A673 (cell line): Measurements from ENCODE around the gene MAB21L4. TPM values are rescaled to one million over a fixed set of nuclear protein-coding genes. Genes with fewer than 3 reads are reported as not detected.

Experiments
- BruUV-seq: library from RNA; stranded (reverse); fragments of 400-500 nt; replicated peaks from 2 replicates; lab custom pipeline; 2021; lab: Mats Ljungman, UMichigan
- CTCF ChIA-PET: fragments of 300-600 bp; sonication (Branson Sonifier 250); formaldehyde crosslinking; loops from one replicate; lab custom pipeline; 2022; ENCODE audit warnings: antibody characterized with exemption; lab: Charles Lee
- POLR2A ChIA-PET: fragments of 300-600 bp; sonication (Branson Sonifier 250); formaldehyde crosslinking; loops from one replicate; lab custom pipeline; 2022; ENCODE audit warnings: antibody characterized with exemption; ENCODE audit not compliant: low non-redundant PET; lab: Charles Lee
- DNase-seq: peaks from one replicate; pipeline ENCODE4 v3.0.0-alpha.2; 2015; ENCODE audit warnings: low spot score
- H3K27ac ChIP-seq: fragments of 200-600 bp; sonication (generic); 2 replicates; pipeline ENCODE4 v1.5.1; 2016; ENCODE audit warnings: mixed run types, low read depth, mild to moderate bottlenecking, mixed read lengths, antibody characterized with exemption, low read length; ENCODE audit not compliant: poor library complexity, severe bottlenecking
- H3K27me3 ChIP-seq: fragments of 200-600 bp; sonication (generic); replicated peaks from 2 replicates; pipeline ENCODE4 v1.6.1; 2017; ENCODE audit warnings: mixed run types, low read depth, mild to moderate bottlenecking, mixed read lengths, antibody characterized with exemption, low read length; ENCODE audit not compliant: insufficient read depth, poor library complexity
- H3K36me3 ChIP-seq: fragments of 200-600 bp; sonication (generic); 2 replicates; pipeline ENCODE4 v1.6.1; 2016; ENCODE audit warnings: mixed run types, mild to moderate bottlenecking, mixed read lengths, antibody characterized with exemption, low read length; ENCODE audit not compliant: insufficient read depth, poor library complexity, severe bottlenecking
- H3K4me1 ChIP-seq: fragments of 200-600 bp; sonication (generic); 2 replicates; pipeline ENCODE4 v1.6.1; 2017; ENCODE audit warnings: mixed run types, mild to moderate bottlenecking, mixed read lengths, antibody characterized with exemption, low read length; ENCODE audit not compliant: insufficient read depth, poor library complexity, severe bottlenecking
- H3K4me3 ChIP-seq: fragments of 200-600 bp; sonication (generic); 2 replicates; pipeline ENCODE4 v1.5.1; 2016; ENCODE audit warnings: low read depth, mixed run types, mild to moderate bottlenecking, mixed read lengths, low read length; ENCODE audit not compliant: poor library complexity, severe bottlenecking
- H3K9me3 ChIP-seq: fragments of 200-600 bp; sonication (generic); 2 replicates; pipeline ENCODE4 v1.6.1; 2016; ENCODE audit warnings: mixed run types, low read depth, mild to moderate bottlenecking, mixed read lengths, antibody characterized with exemption, low read length; ENCODE audit not compliant: poor library complexity, severe bottlenecking
- CTCF ChIP-seq: fragments of 300-800, 200-600 bp; sonication (generic); conservative IDR thresholded peaks from 2 replicates; pipeline ENCODE4 v1.5.1; 2017; ENCODE audit warnings: low read depth, mild to moderate bottlenecking, antibody characterized with exemption, low read length, moderate library complexity, mixed read lengths
- EZH2 ChIP-seq: fragments of 200-600 bp; sonication (generic); IDR thresholded peaks from 2 replicates; pipeline ENCODE4 v1.6.1; 2017; ENCODE audit warnings: borderline replicate concordance, low read depth, mild to moderate bottlenecking, mixed read lengths, antibody characterized with exemption, low read length; ENCODE audit not compliant: poor library complexity, severe bottlenecking
- intact Hi-C: fragments of 100-400 bp; cut with micrococcal nuclease; formaldehyde crosslinking; loops from one replicate; pipeline ENCODE4 v1.10.0; 2022; ENCODE audit not compliant: unreplicated experiment
- total RNA-seq: library from RNA; stranded (reverse); gene quantifications from 2 replicates; pipeline ENCODE4 v1.2.3, GENCODE V29; 2021

MAB21L4 gene
- total RNA-seq, 1 experiment from 2014 or later = not detected

- Histone ChIP-seq H3K9me3 (no peaks in the 10 kb centered on the region), H3K27me3 (no peaks in the 10 kb centered on the region), H3K27ac (no peak overlapping the region), H3K4me3 (no peak overlapping the region), H3K36me3 (no peaks in the 10 kb centered on the region), H3K4me1 (no peaks in the 10 kb centered on the region)
- DNase-seq = no peak
- no peak for TF ChIP-seq EZH2
- TF ChIP-seq CTCF = no peak
- intact Hi-C loops = no loop called here
- ChIA-PET POLR2A (no interaction called here), CTCF (no interaction called here)
- BruUV-seq = no TSS peak
Measured at GRCh38 chr2:240930631-240931318, 34.8 kb upstream of the MAB21L4 start.

GRCh38 chr2:240930096-240930630 lies 34.2 kb upstream of the MAB21L4 start:
- POLR2A ChIA-PET = no interaction called here
- no TSS peak for BruUV-seq
- no peak for DNase-seq
- H3K4me1 ChIP-seq = no peaks in the 10 kb centered on the region
- no peaks in the 10 kb centered on the region for H3K36me3 ChIP-seq
- intact Hi-C loops = no loop called here
- H3K9me3 ChIP-seq = no peaks in the 10 kb centered on the region
- no peak overlapping the region for H3K4me3 ChIP-seq
- no peak for TF ChIP-seq CTCF
- no peak for TF ChIP-seq EZH2
- no peaks in the 10 kb centered on the region for H3K27me3 ChIP-seq
- H3K27ac ChIP-seq = no peak overlapping the region
- CTCF ChIA-PET = no interaction called here

GRCh38 chr2:240929364-240930095 lies 33.6 kb upstream of the MAB21L4 start:
- no peak for TF ChIP-seq CTCF
- TF ChIP-seq EZH2 = no peak
- ChIA-PET CTCF (no interaction called here), POLR2A (no interaction called here)
- Histone ChIP-seq H3K27me3 (no peaks in the 10 kb centered on the region), H3K4me3 (no peak overlapping the region), H3K4me1 (no peaks in the 10 kb centered on the region), H3K36me3 (no peaks in the 10 kb centered on the region), H3K27ac (no peak overlapping the region), H3K9me3 (no peaks in the 10 kb centered on the region)
- DNase-seq = no peak
- no TSS peak for BruUV-seq
- intact Hi-C loops = no loop called here
